Aorta (tissue), 5 donors: ENCODE measurements around the gene CDH3. TPM values are rescaled to one million over a fixed set of nuclear protein-coding genes. Genes with fewer than 3 reads are reported as not detected.
A peak's percentile ranks its signal among the peaks of the same experiment; 100 is the strongest.

Source experiments
- ATAC-seq: fragments of 200-7000 bp; cut with Tn5 transposase; one replicate; pipeline ENCODE4 v1.9.1; 2022; ENCODE audit warnings: moderate library complexity; ENCODE audit not compliant: low FRiP score
- DNase-seq, 2 donors: peaks; one replicate each; pipeline ENCODE4 v3.0.0-alpha.2; 2020
- H3K27ac ChIP-seq, 2 donors: one replicate each; pipeline ENCODE4 v1.5.1; 2013; ENCODE audit warnings: low read length in 2 of 2, mild to moderate bottlenecking in 2 of 2, moderate library complexity in 2 of 2, control low read depth in 1 of 2, inconsistent platforms in 1 of 2, low read depth in 1 of 2
- H3K27me3 ChIP-seq, 2 donors: one replicate each; pipeline ENCODE4 v1.6.1; 2013; ENCODE audit warnings: control low read depth in 1 of 2, low read length in 1 of 2, mild to moderate bottlenecking in 1 of 2, moderate library complexity in 1 of 2; ENCODE audit not compliant: insufficient read depth in 2 of 2, control insufficient read depth in 1 of 2
- H3K36me3 ChIP-seq, 2 donors: one replicate each; pipeline ENCODE4 v1.6.1; 2013; ENCODE audit warnings: control low read depth in 1 of 2, low read length in 1 of 2, mild to moderate bottlenecking in 1 of 2; ENCODE audit not compliant: insufficient read depth in 2 of 2, control insufficient read depth in 1 of 2
- H3K4me1 ChIP-seq, 2 donors: one replicate each; pipeline ENCODE4 v1.6.1; 2013; ENCODE audit warnings: low read length in 2 of 2, control low read depth in 1 of 2, mild to moderate bottlenecking in 1 of 2, moderate library complexity in 1 of 2; ENCODE audit not compliant: insufficient read depth in 2 of 2, control insufficient read depth in 1 of 2
- H3K4me3 ChIP-seq, 2 donors: one replicate each; pipeline ENCODE4 v1.5.1; 2013; ENCODE audit warnings: low read length in 2 of 2, control low read depth in 1 of 2, mild to moderate bottlenecking in 1 of 2
- H3K9me3 ChIP-seq: one replicate; pipeline ENCODE4 v1.6.1; 2013; ENCODE audit warnings: mild to moderate bottlenecking, low read length; ENCODE audit not compliant: control insufficient read depth
- WGBS, 2 donors: extraction: QIAGEN DNeasy Blood & Tissue Kit; methylation state at CpG; one replicate each; pipeline ENCODE4 v1.1.7; 2013; 5-methylcytosine and 5-hydroxymethylcytosine counted together
- intact Hi-C, 2 donors: fragments of 100-400 bp; cut with DNase I; formaldehyde crosslinking; loops; one replicate each; pipeline versions ENCODE4 v1.14.2 to v1.15.0; 2022
- polyA plus RNA-seq, 2 donors: library from polyadenylated mRNA; stranded (reverse); fragments of 200-250 nt; gene quantifications; one replicate each; pipeline ENCODE4 v1.2.3, GENCODE V29; 2013
- total RNA-seq, 2 donors: library from RNA; stranded (reverse); fragmentation: NEBNext Ultra II Directional; extraction: Animal tissue kit (Norgen Biotek cat#: 25700); gene quantifications; one replicate each; pipeline ENCODE4 v1.2.1, GENCODE V29; 2021
- donor health status: healthy with polysubstance abuse.
- donor health status: Bipolar disorder and iron deficiency.
- donor health status: DM: no; HTN: no; CAD: no.
- donor health status: DM: no; HTN: no; CAD: no.
- donor health status: DM: yes; HTN: yes; CAD: no.

The CDH3 gene
- total and polyA plus RNA-seq, 4 donors: 0.25 to 0.97 (median 0.81) TPM; not detected in 1

DNA sequence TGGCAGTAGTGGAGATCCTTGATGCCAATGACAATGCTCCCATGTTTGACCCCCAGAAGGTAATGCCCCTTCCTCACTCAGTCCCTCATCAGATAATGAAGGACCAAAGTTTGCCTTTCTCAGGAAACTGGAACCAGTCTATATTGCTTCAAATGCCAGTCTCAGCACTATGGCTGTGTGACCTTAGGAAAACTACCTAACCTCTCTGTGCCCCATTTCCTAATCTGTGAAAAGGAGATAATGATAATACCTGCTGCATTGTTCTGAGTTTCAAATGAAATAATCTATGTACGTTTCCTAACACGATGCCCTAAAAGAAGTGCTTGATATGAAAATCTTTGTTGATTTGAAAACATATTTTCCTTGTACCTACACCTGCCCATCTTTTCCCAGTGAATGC is 35.9 kb downstream of the CDH3 start:
- Histone ChIP-seq H3K4me3 (no peak overlapping the region), H3K27ac (no peak overlapping the region), H3K27me3 (no peaks in the 10 kb centered on the region), H3K9me3 (no peaks in the 10 kb centered on the region), H3K36me3 (no peaks in the 10 kb centered on the region), H3K4me1 (no peaks in the 10 kb centered on the region)
- 93% methylated on average over 2 of the region's 2 CpGs for WGBS, 2 donors
- intact Hi-C loops: no loop called here
- ATAC-seq (no peak), DNase-seq (no peak)

DNA sequence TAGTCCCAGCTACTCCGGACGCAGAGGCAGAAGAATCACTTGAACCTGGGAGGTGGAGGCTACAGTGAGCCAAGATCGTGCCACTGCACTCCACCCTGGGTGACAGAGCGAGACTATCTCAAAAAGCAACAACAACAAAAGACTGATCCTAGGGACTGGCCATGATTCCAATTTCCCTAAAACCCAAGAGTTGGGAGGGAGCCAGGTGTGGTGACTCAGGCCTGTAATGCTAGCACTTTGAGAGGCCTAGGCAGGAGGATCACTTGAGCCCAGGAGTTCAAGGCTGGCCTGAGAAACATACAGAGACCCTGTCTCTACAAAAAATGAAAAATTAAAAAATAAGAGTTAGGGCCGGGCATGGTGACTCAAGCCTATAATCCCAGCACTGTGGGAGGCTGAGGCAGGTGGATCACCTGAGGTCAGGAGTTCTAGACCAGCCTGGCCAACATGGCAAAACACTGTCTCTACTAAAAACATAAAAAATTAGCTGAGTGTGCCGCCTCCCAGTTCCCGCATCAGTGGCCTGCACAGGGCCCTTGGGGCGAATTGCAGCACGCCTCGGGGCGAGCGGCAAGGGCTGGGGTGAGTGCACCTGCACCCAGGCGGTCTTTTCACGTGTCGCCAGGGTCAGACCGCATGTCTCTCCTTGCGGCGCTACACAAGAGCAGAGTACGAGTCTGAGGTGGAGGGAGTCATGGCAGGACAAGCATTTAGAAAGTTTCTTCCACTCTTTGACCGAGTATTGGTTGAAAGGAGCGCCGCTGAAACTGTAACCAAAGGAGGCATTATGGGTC is 40.8 kb downstream of the CDH3 start:
- no peaks in the 10 kb centered on the region for H3K9me3 ChIP-seq
- 91 to 92% methylated on average over 22 of the region's 22 CpGs for WGBS, 2 donors
- intact Hi-C loops: no loop called here
- no peaks in the 10 kb centered on the region for H3K4me1 ChIP-seq
- H3K36me3 ChIP-seq: no peaks in the 10 kb centered on the region
- ATAC-seq (no peak), DNase-seq (peak in 1 of 2 donors; percentile 2)
- no peak overlapping the region for H3K27ac ChIP-seq
- H3K27me3 ChIP-seq: no peaks in the 10 kb centered on the region
- no peak overlapping the region for H3K4me3 ChIP-seq

DNA sequence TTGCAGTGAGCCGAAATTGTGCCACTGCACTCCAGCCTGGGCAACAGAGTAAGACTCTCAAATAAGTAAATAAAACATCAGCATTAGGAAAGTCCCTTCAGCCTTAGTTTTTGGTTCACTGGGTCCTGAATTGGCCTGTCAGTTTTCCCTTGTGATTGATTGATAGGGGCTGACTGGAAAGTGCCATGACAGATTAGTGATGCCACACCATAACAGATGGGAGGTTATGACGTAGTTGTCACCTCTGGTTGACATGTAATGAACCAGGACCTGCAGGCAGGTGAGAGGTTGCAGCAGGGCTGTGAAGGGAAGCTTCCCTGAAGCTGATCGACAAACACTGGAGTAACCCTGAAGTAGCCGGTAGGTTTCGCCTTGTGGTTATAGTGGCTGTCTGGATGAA is 41.8 kb downstream of the CDH3 start:
- no peak overlapping the region for H3K4me3 ChIP-seq

DNA sequence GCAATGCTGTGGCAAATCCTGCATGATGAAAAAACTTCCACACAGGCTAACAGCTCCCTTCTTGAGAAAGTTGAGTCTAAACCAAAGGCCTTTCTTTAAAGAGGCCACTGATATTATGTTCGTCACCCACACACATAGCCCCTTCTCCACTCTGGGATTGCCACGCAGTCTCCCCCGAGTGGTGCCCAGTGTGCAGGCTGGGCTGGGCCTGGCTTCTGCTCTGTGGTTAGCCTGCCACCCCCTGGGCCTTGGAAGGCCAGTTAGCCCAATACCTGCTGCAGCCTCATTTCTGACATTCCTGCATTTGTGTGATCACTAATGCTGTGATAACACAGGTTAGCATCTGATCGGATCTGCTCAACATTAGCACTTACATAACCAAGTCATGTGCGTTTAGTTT is 44.8 kb downstream of the CDH3 start:
- H3K36me3 ChIP-seq: no peaks in the 10 kb centered on the region
- H3K27me3 ChIP-seq: no peaks in the 10 kb centered on the region
- H3K4me3 ChIP-seq: no peak overlapping the region
- H3K9me3 ChIP-seq: no peaks in the 10 kb centered on the region
- DNase-seq (no peak), ATAC-seq (no peak)
- H3K4me1 ChIP-seq: no peaks in the 10 kb centered on the region
- H3K27ac ChIP-seq: no peak overlapping the region
- WGBS, 2 donors: 92 to 94% methylated on average over 5 of the region's 5 CpGs
- intact Hi-C loops: no loop called here

More for the DNA sequence above, 41.8 kb downstream of the CDH3 start:
- intact Hi-C loops: no loop called here
- no peak for DNase-seq
- Histone ChIP-seq H3K27ac (no peak overlapping the region), H3K9me3 (no peaks in the 10 kb centered on the region), H3K36me3 (no peaks in the 10 kb centered on the region), H3K27me3 (no peaks in the 10 kb centered on the region), H3K4me1 (no peaks in the 10 kb centered on the region)
- 89 to 91% methylated on average over 5 of the region's 5 CpGs for WGBS, 2 donors
- no peak for ATAC-seq

DNA sequence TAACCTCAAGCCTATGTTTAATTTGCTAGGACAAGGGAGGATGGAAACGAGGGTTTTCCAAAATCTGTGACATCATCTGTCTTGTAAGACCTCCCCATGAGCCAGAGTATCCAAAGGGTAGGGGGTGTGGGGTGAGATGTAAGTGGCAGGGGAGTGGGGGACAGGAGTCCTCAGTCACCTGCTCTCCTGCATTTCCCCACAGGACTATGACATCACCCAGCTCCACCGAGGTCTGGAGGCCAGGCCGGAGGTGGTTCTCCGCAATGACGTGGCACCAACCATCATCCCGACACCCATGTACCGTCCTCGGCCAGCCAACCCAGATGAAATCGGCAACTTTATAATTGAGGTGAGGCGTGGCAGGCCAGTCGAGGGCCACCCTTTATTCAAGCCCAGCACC is 50.5 kb downstream of the CDH3 start:
- ATAC-seq (no peak), DNase-seq (no peak)
- Histone ChIP-seq H3K9me3 (no peaks in the 10 kb centered on the region), H3K27ac (no peak overlapping the region), H3K27me3 (no peaks in the 10 kb centered on the region), H3K4me1 (no peaks in the 10 kb centered on the region), H3K36me3 (no peaks in the 10 kb centered on the region), H3K4me3 (no peak overlapping the region)
- WGBS, 2 donors: 85 to 88% methylated on average over 11 of the region's 11 CpGs
- intact Hi-C loops: no loop called here

DNA sequence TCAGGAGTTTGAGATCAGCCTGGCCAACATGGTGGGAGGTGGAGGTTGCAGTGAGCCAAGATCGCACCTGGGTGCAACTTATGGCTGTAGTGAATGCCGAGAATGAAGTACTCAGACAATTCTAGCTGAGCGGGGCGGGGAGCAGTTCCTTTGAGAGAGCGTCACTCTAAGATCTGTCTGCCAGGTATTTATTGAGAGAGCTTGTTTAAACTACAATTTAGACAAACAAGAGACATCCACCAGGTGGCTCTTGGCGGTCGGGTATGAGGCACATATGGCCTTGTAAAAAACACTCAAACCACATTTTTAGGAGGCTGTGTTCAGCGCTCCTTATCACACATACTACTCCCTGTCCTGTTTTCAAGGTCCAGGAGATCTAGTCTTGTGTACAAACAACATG is 51.4 kb downstream of the CDH3 start:
- ATAC-seq (no peak), DNase-seq (no peak)
- WGBS, 2 donors: 85 to 86% methylated on average over 8 of the region's 8 CpGs
- intact Hi-C loops: no loop called here
- Histone ChIP-seq H3K27me3 (no peaks in the 10 kb centered on the region), H3K4me1 (no peaks in the 10 kb centered on the region), H3K9me3 (no peaks in the 10 kb centered on the region), H3K36me3 (no peaks in the 10 kb centered on the region), H3K4me3 (no peak overlapping the region), H3K27ac (no peak overlapping the region)

DNA sequence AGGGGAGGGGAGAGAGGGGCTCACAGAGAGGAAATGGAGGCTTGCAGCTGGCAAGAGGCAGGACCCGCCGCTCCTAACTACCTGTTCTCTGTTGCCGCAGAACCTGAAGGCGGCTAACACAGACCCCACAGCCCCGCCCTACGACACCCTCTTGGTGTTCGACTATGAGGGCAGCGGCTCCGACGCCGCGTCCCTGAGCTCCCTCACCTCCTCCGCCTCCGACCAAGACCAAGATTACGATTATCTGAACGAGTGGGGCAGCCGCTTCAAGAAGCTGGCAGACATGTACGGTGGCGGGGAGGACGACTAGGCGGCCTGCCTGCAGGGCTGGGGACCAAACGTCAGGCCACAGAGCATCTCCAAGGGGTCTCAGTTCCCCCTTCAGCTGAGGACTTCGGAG is 53.0 kb downstream of the CDH3 start:
- H3K36me3 ChIP-seq: no peaks in the 10 kb centered on the region
- intact Hi-C loops: no loop called here
- H3K4me3 ChIP-seq: no peak overlapping the region
- no peaks in the 10 kb centered on the region for H3K27me3 ChIP-seq
- 87 to 88% methylated on average over 23 of the region's 23 CpGs for WGBS, 2 donors
- ATAC-seq (no peak), DNase-seq (no peak)
- H3K4me1 ChIP-seq: no peaks in the 10 kb centered on the region
- H3K27ac ChIP-seq: no peak overlapping the region
- H3K9me3 ChIP-seq: no peaks in the 10 kb centered on the region

DNA sequence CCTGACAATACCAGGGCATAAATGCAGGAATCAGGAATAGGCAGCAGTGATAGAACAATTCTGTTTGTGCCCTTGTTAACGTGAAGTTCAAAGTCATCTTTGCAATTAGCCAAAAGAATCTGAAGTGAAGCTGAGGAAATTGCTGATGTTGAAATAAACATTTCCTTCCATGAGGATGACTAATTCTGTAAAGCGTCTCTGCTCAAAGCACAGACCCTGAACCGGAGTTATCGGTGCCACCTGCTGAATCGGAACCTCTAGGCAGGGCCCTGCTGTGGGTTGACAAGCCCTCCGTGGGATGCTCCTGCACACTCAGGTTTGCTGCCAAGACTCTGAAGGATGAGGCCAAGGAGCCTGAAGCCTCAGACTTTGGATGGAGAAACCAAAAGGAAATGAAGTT is 55.0 kb downstream of the CDH3 start:
- H3K27ac ChIP-seq: no peak overlapping the region
- DNase-seq (no peak), ATAC-seq (no peak)
- no peaks in the 10 kb centered on the region for H3K4me1 ChIP-seq
- H3K36me3 ChIP-seq: no peaks in the 10 kb centered on the region
- 72 to 75% methylated on average over 6 of the region's 6 CpGs for WGBS, 2 donors
- no peaks in the 10 kb centered on the region for H3K27me3 ChIP-seq
- intact Hi-C loops: no loop called here
- no peaks in the 10 kb centered on the region for H3K9me3 ChIP-seq
- H3K4me3 ChIP-seq: no peak overlapping the region

DNA sequence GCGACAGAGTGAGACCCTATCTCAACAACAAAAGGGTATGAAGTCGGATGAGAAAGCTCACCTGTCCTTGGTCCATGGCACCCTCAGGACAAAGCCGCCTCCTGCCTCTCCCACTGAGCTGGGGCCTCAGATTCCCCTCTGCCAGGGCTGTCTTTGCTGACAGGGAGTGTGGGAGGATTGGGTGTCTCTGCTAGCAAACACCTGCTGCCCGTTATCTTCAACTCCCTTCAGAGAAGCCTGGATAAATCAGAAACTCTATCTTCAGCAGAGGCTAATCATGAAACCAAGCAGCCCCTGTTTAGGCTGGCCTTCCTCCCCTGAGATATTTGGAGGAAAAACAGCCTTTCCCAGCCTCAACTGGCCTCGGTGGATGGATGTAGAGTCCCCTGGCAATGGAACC is 55.7 kb downstream of the CDH3 start:
- Histone ChIP-seq H3K27ac (no peak overlapping the region), H3K4me3 (no peak overlapping the region), H3K27me3 (no peaks in the 10 kb centered on the region), H3K4me1 (no peaks in the 10 kb centered on the region), H3K9me3 (no peaks in the 10 kb centered on the region), H3K36me3 (no peaks in the 10 kb centered on the region)
- WGBS, 2 donors: 82 to 83% methylated on average over 5 of the region's 5 CpGs
- ATAC-seq (no peak), DNase-seq (no peak)
- intact Hi-C loops: no loop called here
